ENCODE results near the gene ASF1A.

DNA sequence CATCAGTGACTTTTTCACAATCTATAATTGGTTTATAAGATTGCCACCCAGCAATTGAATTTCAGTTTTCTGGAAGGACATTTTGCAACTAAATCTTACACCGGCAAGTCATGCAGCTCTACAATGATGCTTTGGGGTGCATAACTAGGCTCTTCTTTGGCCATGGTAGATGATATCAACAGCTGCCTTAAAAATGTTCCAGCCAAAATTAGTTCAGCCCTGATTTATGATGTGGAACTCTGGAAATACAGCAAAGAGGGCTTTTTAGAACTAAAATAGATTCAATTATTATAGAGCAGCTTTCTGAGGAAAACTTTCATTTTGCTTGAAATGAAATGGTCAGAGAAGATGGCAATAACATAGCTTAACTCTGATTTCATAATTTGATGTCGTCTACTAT is 59.4 kb downstream of the ASF1A start:
- TF ChIP-seq POLR2A (IDR thresholded peaks at IDR 0.05; ENCODE audit: low read length) (no peak), GATA1 (IDR thresholded peaks at IDR 0.05; ENCODE audit: low read depth, low read length) (no peak)

Data from erythroblast (primary cell).